NCI-H524 treated with DMSO at 0.1 percent for 48 hours (cell line): ENCODE data around the gene DAD1.
A peak's percentile ranks its signal among the peaks of the same experiment; 100 is the strongest.
"Not testable (repeated sequence)": the region's sequence is repeated elsewhere in the genome, so short reads cannot be mapped to it uniquely, and the experiment has no call there.

ENCODE experiments used
- DNase-seq: peaks from one replicate; lab custom pipeline; 2025; lab: John Stamatoyannopoulos, UW

Gene DAD1

GRCh38 chr14:22567437-22567836, 21.6 kb downstream of the DAD1 start:
- DNase-seq: peak; percentile 29

DNA sequence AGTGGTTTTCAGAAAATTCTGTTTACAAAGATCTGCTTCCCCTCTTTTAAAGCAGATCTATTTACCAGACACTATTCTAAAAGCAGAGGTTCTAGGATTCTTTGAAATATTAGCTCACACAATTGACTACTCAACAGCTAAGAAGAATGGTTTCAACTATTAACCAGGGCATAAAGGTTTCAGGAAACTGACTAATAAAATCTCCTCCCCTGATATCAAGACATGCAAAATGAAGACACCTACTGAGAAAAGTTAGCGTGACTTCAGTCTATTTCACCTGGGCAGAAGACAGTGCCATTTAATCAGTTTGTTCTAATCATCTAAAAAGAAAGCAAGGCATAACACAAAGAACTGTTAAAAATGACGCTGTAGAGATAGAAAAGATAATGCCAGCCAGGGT, 22.2 kb downstream of the DAD1 start:
- DNase-seq: no peak

DNA sequence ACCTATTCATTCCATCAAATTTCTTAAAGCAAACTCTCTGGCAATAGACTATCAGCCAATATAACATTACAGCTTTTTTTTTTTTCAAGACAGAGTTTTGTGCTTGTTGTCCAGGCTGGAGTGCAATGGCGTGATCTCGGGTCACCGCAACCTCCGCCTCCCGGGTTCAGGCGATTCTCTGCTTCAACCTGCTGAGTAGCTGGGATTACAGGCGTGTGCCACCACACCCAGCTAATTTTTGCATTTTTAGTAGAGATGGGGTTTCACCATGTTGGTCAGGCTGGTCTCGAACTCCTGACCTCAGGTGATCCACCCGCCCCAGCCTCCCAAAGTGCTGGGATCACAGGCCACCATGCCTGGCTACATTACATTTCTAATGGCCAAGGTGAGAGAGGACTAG, 22.8 kb downstream of the DAD1 start:
- not testable (repeated sequence) for DNase-seq

- DNase-seq: no peak
Measured at GRCh38 chr14:22565391-22565945, 23.6 kb downstream of the DAD1 start.

DNA sequence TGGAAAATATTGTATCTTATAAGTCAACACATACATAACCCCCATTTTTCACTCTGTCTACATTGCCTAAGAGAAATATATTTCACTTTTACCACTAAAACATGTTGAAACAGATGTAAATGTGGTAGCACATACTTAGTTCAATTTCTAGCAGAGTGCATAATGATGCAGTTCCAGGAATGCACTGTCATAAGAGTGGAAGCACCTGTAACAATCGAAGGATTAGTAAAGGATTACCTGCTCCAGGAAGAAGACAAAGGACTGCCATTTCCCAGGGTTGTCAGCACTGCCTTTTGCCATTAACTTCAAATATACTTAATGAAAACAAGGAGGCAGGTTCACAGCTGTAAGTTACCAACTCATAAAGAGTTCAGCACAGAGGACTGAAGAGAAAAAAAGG, 24.6 kb downstream of the DAD1 start:
- DNase-seq: no peak

DNA sequence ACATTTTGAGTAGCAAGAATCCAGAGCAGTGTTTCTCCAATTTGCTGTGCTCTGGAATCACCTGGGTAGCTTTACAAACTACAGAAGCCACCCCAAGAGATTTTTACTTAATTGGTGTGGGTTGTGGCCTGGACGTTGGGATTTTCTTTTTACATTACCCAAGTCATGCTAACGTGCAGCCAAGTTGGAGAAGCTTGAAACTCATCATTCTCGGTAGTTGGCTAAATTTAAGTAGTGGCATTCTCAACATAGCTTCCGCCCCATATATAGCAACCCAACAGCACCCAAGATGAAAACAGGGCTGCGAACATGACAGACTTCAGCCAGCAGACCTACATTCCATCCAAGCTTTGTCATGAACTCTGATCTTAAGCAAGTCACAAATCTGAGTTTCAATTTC, 25.0 kb downstream of the DAD1 start:
- DNase-seq: no peak

GRCh38 chr14:22561661-22562579, 27.1 kb downstream of the DAD1 start:
- DNase-seq: no peak

DNA sequence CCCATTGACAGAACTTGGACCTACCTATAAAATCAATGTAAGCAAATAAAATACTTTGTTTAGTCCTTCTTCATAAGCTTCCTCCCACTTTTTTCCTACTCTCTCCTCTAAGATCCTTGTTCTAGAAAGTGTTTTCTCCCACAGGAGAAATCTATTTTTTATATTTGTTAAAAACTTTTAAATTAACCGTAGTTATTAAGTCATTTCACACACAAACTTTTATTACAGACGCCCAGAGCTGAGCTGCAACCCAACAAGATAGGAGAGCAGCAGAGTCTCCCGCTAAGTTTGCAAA, 27.7 kb downstream of the DAD1 start:
- DNase-seq: no peak

DNA sequence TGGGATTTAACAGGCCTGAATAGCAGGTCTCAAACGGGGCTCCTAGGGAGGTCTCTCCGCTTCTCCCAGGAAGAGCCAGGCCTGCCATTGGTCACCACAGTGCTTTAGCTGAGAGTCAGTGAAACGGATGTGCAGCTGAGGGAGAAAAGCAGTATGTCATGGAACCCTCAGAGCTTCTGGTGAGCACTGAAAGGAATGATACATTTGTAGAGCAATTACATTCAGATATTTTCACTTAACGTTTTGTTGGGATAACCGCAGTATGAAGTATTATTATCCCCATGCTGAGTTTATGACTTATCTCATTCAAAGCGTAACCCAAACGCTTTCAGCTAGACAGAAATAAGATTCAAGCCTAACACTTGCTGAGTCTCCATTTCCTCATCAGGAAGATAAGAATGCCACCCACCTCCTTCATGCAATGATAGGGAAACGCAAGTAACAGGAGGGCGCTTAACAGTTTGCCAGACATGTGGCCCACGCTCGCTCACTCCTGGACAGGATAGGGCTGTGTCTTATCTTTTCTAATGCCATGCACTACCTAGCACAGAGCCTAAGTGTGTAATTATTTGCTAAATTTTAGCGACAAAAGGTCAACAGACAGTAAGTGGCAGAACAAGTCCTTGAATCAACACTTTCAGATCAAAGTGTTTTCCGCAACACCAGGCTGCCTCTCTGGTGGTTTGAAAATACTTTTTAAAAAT, 28.2 kb downstream of the DAD1 start:
- no peak for DNase-seq

DNA sequence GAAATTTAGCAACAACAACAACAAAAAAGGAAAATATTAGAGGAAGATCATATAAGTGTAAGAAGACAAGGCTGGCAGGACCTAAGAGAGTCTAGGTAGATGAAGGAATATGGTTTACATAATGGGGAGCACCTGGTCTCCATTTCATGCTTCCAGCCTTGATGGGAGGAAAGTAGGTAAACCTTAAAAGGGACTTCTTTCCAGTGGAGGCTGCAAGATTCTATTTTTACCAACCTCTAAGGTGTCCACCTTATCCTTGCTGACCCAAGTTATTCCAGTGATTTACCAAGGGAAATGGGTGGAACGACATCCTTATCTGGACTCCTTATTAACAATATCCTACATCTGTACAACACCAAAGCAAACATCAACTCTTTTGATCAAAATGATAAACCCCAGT, 30.0 kb downstream of the DAD1 start:
- no peak for DNase-seq

GRCh38 chr14:22558221-22558913, 30.7 kb downstream of the DAD1 start:
- no peak for DNase-seq

- no peak for DNase-seq
Measured at GRCh38 chr14:22557846-22558220, 31.2 kb downstream of the DAD1 start.

- DNase-seq: no peak
Measured at GRCh38 chr14:22556990-22557623, 31.9 kb downstream of the DAD1 start.

DNA sequence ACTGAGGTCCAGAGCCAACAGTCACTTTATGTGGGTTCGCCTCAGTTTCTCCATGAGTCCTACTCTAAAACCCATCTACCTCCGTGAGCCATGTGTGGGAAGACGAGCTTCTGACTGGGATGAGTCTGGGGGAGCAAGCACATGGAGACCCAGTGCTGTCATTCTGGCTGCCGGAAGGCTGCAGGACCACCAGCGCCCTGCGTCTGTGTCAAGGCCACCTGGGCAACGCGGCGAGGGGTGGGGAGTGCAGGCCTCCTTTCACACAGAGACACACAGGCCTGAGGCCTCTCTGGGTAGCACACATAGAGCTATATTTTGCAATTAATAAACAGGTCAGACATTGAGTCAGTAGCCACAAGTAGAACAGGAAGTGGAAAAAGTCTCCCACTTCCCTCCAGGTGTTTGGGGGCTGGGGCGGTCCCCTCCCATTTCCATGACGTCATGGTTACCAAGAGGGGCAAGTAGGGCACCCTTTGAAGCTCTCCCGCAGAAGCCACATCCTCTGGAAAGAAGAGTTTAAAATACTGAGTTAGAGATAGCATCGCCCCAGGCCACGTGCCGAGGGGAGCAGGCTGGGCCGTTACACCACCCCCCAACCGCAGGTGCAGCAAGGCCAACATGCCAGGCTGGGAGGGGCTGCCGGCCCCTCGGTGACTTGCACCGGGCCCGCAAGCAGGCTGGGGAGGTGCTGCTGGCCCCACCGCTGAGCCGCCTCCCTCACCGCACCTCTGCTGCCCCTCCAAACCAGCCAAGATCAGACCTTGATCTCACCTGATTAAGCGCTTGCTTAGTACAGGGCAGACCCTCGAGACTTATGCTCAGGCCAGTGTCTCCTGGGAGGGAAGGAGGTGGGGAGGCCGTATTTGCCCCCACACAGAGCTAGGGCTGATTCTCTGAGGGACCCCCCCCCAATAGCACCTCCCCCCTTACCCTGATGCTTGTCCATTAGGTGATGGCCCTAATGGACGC, 32.7 kb downstream of the DAD1 start:
- no peak for DNase-seq

- DNase-seq: no peak
Measured at GRCh38 chr14:22555384-22556011, 33.5 kb downstream of the DAD1 start.

DNA sequence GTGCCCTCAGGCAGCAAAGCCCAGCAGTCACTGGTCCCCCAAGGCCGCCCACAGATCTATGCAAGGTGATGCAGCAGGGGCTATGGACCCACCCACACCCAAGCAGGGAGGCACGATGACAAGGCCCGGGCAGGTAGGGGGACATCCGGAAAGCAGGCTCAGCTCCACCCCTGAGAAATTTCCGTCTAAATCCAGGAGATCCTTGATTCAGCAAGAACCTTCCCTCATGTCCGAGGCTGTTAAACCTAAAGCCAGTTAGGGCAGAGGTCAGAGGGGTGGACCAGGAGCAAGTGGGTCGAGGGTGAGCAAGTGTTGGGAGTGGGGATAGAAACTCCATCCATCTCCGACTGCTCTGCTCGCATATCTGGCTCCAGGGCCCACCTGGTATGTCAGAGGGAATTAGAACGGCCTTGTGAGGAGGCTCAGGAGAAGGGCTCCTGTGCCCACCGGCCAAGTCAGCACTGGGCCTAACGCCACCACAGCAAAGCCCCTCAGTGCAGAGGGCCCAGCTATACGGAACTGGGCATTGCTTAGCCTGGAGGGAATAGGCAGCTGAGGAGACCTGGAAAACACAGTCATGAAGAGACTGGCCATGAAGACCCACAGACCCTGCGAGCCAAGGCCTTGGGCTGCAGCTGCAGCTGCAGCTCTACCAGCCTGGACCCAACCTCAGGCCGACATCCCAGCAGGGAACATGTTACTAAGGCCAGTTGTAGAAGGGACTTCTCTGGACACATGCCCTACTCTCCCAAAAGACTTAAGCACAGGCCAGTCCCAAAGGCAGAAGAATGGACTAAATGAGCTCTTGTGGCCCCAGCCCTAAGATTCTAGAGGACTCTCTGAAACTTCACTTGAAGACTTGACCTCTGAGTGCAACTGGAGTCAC, 34.3 kb downstream of the DAD1 start:
- no peak for DNase-seq

DNA sequence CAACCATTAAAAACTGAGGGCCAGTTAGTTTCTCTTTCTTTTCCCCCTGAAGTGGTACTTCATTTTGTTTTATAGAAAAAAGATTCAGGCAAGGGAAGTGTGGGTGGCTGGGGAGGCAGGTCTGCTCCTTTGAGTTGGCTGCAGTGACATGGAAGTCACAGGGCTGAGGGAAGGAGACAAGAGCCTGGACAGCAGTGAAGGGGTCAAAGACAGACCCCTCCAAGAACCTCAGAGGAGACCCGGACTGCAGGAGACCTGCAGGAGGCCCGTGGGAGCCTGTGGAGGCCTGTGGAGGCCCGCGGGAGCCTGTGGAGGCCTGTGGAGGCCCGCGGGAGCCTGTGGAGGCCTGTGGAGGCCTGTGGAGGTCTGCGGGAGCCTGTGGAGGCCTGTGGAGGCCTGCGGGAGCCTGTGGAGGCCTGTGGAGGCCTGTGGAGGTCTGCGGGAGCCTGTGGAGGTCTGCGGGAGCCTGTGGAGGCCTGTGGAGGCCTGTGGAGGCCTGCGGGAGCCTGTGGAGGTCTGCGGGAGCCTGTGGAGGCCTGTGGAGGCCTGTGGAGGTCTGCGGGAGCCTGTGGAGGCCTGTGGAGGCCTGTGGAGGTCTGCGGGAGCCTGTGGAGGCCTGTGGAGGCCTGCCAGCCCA, 35.0 kb downstream of the DAD1 start:
- not testable (repeated sequence) for DNase-seq

DNA sequence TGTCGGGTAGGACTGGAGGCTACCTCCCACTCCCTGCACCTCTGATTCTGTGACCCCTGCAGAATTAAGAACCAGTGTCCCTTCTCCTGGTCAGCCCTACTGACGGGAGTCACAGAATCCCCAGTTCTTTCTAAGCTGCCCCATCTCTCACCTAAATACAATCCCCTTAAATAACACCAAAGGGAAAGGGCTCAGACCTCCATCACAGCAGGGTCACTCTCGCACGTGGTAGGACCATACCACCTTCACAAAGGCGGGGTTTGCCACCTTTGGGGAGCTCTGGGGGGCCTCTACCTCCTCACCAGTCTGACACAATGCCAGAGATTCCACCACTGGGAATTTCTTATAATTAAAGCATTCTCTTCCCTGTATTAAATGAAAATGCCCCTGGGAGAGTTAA, 35.6 kb downstream of the DAD1 start:
- DNase-seq: no peak

DNA sequence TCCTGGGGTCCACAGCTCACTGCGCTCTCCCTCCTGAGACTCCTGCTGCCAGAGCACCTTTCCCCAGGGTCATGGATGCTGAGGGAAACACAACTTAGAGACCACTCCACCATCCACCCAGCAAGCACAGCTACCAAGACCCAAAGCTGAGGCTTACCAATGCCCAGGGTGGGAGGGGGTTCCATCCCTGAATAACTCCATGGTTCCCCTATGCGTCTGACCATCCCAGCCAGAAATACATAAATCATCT, 36.3 kb downstream of the DAD1 start:
- DNase-seq: no peak
